Esophagus muscularis mucosa (tissue), 4 donors: ENCODE measurements around the gene HOOK1.

Source experiments
- EP300 ChIP-seq: sonication (generic); formaldehyde crosslinking; IDR thresholded peaks from one replicate; pipeline ENCODE4 v1.6.1; 2017; ENCODE audit warnings: antibody characterized with exemption
- POLR2A ChIP-seq: fragments of 450-650 bp; IDR thresholded peaks from one replicate; pipeline ENCODE4 v1.6.1; 2017; ENCODE audit warnings: antibody characterized with exemption, moderate library complexity, mild to moderate bottlenecking, low read depth
- POLR2AphosphoS5 ChIP-seq, 2 donors: sonication (generic); formaldehyde crosslinking; IDR thresholded peaks; one replicate each; pipeline ENCODE4 v1.6.1; 2017; ENCODE audit warnings: antibody characterized with exemption in 2 of 2
- TF ChIP-seq, protein P1 (sequence below), 3 experiments: fragments of 200-600 bp in 2 of 3; fragments of 450-650 bp in 1 of 3; sonication (generic) in 2 of 3; IDR thresholded peaks; one replicate each; pipeline ENCODE4 v1.5.1; 2017 to 2019; ENCODE audit warnings: antibody characterized with exemption in 3 of 3, mild to moderate bottlenecking in 2 of 3, moderate library complexity in 1 of 3

DNA sequence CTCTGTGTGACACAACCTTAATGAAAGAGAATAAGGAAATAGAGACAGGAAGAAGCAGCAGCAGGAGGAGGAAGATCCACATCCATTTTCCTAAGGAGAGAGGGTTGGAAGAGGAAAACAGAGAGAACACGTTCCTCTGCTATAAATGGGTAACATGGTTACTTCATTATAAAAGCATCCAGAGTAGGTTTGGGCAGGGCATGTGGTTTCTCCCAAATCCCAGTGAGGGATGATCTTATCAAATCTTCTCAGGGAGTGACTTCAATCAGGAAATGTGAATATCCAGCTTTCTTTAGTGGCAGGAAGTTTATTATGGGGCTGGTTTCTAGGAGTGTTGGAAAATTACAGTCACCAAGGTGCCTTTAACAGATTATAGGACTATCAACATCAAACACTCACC lies 100.8 kb downstream of the HOOK1 start:
- TF ChIP-seq EP300 (no peak), POLR2AphosphoS5 (IDR thresholded peaks at IDR 0.05) (no peak), POLR2A (no peak)
- TF ChIP-seq, protein P1, sequence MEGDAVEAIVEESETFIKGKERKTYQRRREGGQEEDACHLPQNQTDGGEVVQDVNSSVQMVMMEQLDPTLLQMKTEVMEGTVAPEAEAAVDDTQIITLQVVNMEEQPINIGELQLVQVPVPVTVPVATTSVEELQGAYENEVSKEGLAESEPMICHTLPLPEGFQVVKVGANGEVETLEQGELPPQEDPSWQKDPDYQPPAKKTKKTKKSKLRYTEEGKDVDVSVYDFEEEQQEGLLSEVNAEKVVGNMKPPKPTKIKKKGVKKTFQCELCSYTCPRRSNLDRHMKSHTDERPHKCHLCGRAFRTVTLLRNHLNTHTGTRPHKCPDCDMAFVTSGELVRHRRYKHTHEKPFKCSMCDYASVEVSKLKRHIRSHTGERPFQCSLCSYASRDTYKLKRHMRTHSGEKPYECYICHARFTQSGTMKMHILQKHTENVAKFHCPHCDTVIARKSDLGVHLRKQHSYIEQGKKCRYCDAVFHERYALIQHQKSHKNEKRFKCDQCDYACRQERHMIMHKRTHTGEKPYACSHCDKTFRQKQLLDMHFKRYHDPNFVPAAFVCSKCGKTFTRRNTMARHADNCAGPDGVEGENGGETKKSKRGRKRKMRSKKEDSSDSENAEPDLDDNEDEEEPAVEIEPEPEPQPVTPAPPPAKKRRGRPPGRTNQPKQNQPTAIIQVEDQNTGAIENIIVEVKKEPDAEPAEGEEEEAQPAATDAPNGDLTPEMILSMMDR (IDR thresholded peaks at IDR 0.05) = no peak
